ENCODE results near the gene XPO4.

The XPO4 gene

DNA sequence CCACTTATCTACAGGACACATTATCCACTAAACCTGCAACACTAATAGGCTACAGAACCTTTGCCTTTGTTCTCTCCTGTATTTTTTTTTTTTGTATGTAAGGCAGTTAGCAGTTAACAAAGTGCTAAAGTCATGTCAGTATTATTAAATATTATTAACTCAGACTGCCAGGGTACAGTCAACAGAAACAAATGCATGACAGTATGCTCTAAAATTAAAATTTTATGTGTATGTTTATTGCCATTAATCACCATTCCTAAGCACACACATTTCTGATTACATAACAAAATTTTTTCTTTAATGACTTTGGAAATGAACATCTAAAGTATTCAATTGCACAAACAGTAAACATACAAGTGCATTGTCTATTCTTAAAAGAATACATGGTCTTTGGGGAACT is 41.7 kb downstream of the XPO4 start:
- Histone ChIP-seq H3K36me3 (ENCODE audit: control insufficient read depth in 1 of 2, insufficient read depth in 2 of 2, low read depth in 1 of 2, low read length in 2 of 2) (peaks cover 5 to 24% of the 10 kb centered on the region in 2 experiments), H4K91ac (ENCODE audit: low read length) (no peak overlapping the region), H4K8ac (ENCODE audit: low read length) (no peak overlapping the region), H3K9me3 (ENCODE audit: control insufficient read depth, low read length) (no peaks in the 10 kb centered on the region), H3K79me1 (replicated peaks; ENCODE audit: low read length, poor library complexity, severe bottlenecking) (peaks cover 15% of the 10 kb centered on the region), H3K23ac (ENCODE audit: low read length in 2 of 2) (no peak overlapping the region), H3K14ac (ENCODE audit: low read length in 2 of 2) (no peak overlapping the region), H2AK5ac (ENCODE audit: low read length, severe bottlenecking) (no peak overlapping the region), H2AFZ (ENCODE audit: low read depth, low read length) (no peak overlapping the region), H3K4me2 (ENCODE audit: low read length, poor library complexity, severe bottlenecking) (no peak overlapping the region), H3K4ac (ENCODE audit: low read depth in 1 of 2, low read length in 2 of 2) (no peak overlapping the region), H3K18ac (ENCODE audit: low read depth in 1 of 2, low read length in 2 of 2) (no peak overlapping the region), H2BK15ac (ENCODE audit: low read depth, poor library complexity, severe bottlenecking) (no peak overlapping the region), H3K9ac (ENCODE audit: low read length) (no peak overlapping the region), H3K27ac (ENCODE audit: low read length, poor library complexity, severe bottlenecking) (no peak overlapping the region), H3K4me3 (ENCODE audit: insufficient read depth in 1 of 2, low read depth in 1 of 2, low read length in 2 of 2) (no peak overlapping the region), H2BK120ac (ENCODE audit: low read depth, low read length) (no peak overlapping the region), H2BK12ac (ENCODE audit: low read length in 2 of 2) (no peak overlapping the region), H3K4me1 (ENCODE audit: control insufficient read depth, insufficient read depth, low read depth, low read length) (no peaks in the 10 kb centered on the region), H3K27me3 (ENCODE audit: control insufficient read depth in 1 of 2, insufficient read depth in 1 of 2, low read length in 2 of 2) (no peaks in the 10 kb centered on the region), H2BK5ac (ENCODE audit: low read depth, low read length, poor library complexity, severe bottlenecking) (no peak overlapping the region)
- DNase-seq: no peak

DNA sequence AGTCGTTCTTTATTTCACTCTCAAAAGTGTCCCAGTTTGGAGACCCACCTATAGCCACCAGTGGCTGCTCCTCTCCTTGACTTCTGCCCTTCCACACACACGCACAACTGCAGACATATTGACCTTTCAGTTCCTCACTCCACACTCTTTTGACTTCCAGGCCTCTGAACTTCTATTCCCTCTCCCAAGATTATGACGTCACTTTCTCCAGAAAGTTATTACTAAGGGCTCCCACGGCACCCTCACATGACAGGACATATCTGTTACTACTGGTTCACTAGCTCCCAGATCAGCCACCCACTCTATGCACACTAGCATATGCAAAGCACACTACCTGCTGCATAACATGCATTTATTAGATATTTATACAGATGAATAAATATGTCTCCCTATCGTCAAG is 45.9 kb downstream of the XPO4 start:
- Histone ChIP-seq H3K23ac (ENCODE audit: low read length in 2 of 2) (no peak overlapping the region), H3K9ac (ENCODE audit: low read length) (no peak overlapping the region), H2BK5ac (ENCODE audit: low read depth, low read length, poor library complexity, severe bottlenecking) (no peak overlapping the region), H2BK120ac (ENCODE audit: low read depth, low read length) (no peak overlapping the region), H4K8ac (ENCODE audit: low read length) (no peak overlapping the region), H3K4me3 (ENCODE audit: insufficient read depth in 1 of 2, low read depth in 1 of 2, low read length in 2 of 2) (no peak overlapping the region), H2BK15ac (ENCODE audit: low read depth, poor library complexity, severe bottlenecking) (no peak overlapping the region), H4K91ac (ENCODE audit: low read length) (no peak overlapping the region), H2AFZ (ENCODE audit: low read depth, low read length) (no peak overlapping the region), H3K9me3 (ENCODE audit: control insufficient read depth, low read length) (no peaks in the 10 kb centered on the region), H3K79me1 (replicated peaks; ENCODE audit: low read length, poor library complexity, severe bottlenecking) (peaks cover 20% of the 10 kb centered on the region), H2AK5ac (ENCODE audit: low read length, severe bottlenecking) (no peak overlapping the region), H3K27ac (ENCODE audit: low read length, poor library complexity, severe bottlenecking) (no peak overlapping the region), H3K4me2 (ENCODE audit: low read length, poor library complexity, severe bottlenecking) (no peak overlapping the region), H3K4me1 (ENCODE audit: control insufficient read depth, insufficient read depth, low read depth, low read length) (no peaks in the 10 kb centered on the region), H2BK12ac (ENCODE audit: low read length in 2 of 2) (no peak overlapping the region), H3K27me3 (ENCODE audit: control insufficient read depth in 1 of 2, insufficient read depth in 1 of 2, low read length in 2 of 2) (no peaks in the 10 kb centered on the region), H3K36me3 (ENCODE audit: control insufficient read depth in 1 of 2, insufficient read depth in 2 of 2, low read depth in 1 of 2, low read length in 2 of 2) (peaks cover 7 to 29% of the 10 kb centered on the region in 2 experiments), H3K4ac (ENCODE audit: low read depth in 1 of 2, low read length in 2 of 2) (no peak overlapping the region), H3K18ac (ENCODE audit: low read depth in 1 of 2, low read length in 2 of 2) (no peak overlapping the region), H3K14ac (ENCODE audit: low read length in 2 of 2) (no peak overlapping the region)
- 89% methylated on average over 4 of the region's 5 CpGs for WGBS
- no peak for DNase-seq

DNA sequence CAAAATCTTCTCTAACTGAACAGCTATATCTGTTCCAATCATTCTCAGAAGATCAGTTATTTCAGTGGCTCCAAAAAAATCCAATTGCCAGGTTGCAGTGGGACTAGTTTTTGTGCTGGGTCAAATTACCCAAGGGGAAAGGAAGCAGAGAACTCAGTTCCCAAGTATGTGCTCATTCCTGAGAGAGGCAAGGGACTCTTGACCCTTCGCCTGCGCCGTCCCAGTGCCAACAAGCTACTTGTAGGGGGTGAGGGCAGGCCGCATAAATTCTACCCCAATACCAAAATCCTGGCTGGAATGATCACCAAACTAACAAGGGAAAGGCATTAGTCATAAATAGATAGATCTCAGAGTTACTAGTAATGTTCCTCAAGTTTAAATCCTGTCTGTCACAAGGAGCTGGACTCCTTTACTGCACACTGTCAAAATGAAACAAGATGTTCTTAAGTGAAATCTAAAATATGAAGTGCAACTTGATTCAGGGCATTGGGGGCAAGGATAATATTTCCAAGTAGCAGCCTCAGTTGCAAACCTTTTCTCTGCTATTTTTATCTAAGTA is 50.6 kb downstream of the XPO4 start:
- Histone ChIP-seq H3K4me2 (ENCODE audit: low read length, poor library complexity, severe bottlenecking) (no peak overlapping the region), H3K4ac (ENCODE audit: low read depth in 1 of 2, low read length in 2 of 2) (no peak overlapping the region), H2BK5ac (ENCODE audit: low read depth, low read length, poor library complexity, severe bottlenecking) (no peak overlapping the region), H3K4me3 (ENCODE audit: insufficient read depth in 1 of 2, low read depth in 1 of 2, low read length in 2 of 2) (no peak overlapping the region), H3K14ac (ENCODE audit: low read length in 2 of 2) (no peak overlapping the region), H2BK120ac (ENCODE audit: low read depth, low read length) (no peak overlapping the region), H2AK5ac (ENCODE audit: low read length, severe bottlenecking) (no peak overlapping the region), H3K79me1 (replicated peaks; ENCODE audit: low read length, poor library complexity, severe bottlenecking) (peaks cover 19% of the 10 kb centered on the region), H3K18ac (ENCODE audit: low read depth in 1 of 2, low read length in 2 of 2) (no peak overlapping the region), H3K27ac (ENCODE audit: low read length, poor library complexity, severe bottlenecking) (no peak overlapping the region), H3K23ac (ENCODE audit: low read length in 2 of 2) (no peak overlapping the region), H3K4me1 (ENCODE audit: control insufficient read depth, insufficient read depth, low read depth, low read length) (no peaks in the 10 kb centered on the region), H2AFZ (ENCODE audit: low read depth, low read length) (no peak overlapping the region), H3K9me3 (ENCODE audit: control insufficient read depth, low read length) (no peaks in the 10 kb centered on the region), H4K8ac (ENCODE audit: low read length) (no peak overlapping the region), H3K36me3 (ENCODE audit: control insufficient read depth in 1 of 2, insufficient read depth in 2 of 2, low read depth in 1 of 2, low read length in 2 of 2) (peaks cover 5 to 19% of the 10 kb centered on the region in 2 experiments), H3K27me3 (ENCODE audit: control insufficient read depth in 1 of 2, insufficient read depth in 1 of 2, low read length in 2 of 2) (no peaks in the 10 kb centered on the region), H2BK15ac (ENCODE audit: low read depth, poor library complexity, severe bottlenecking) (no peak overlapping the region), H4K91ac (ENCODE audit: low read length) (no peak overlapping the region), H3K9ac (ENCODE audit: low read length) (no peak overlapping the region), H2BK12ac (ENCODE audit: low read length in 2 of 2) (no peak overlapping the region)
- WGBS: 100% methylated on average over 3 of the region's 4 CpGs
- no peak for DNase-seq

DNA sequence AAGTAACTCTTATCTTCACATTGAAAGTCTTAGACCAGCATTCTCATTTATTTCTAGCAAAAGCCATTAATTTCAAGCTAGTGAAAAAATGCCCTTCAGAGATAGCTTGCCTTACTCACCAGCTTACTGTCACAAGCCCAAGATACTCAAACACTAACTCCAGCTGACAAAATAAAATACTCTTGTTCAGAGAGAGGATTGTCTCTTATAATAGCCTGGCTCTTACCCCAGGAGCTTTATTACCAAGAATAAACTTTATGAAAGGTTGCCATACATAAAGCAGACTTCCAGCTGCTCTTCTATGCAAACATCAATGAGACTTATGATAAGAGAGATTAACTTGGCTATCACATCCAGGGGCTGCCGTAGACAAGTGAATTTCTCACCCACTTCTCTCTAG is 53.6 kb downstream of the XPO4 start:
- Histone ChIP-seq H4K8ac (ENCODE audit: low read length) (no peak overlapping the region), H2BK5ac (ENCODE audit: low read depth, low read length, poor library complexity, severe bottlenecking) (no peak overlapping the region), H3K27me3 (ENCODE audit: control insufficient read depth in 1 of 2, insufficient read depth in 1 of 2, low read length in 2 of 2) (no peaks in the 10 kb centered on the region), H2AFZ (ENCODE audit: low read depth, low read length) (no peak overlapping the region), H3K14ac (ENCODE audit: low read length in 2 of 2) (no peak overlapping the region), H3K4me1 (ENCODE audit: control insufficient read depth, insufficient read depth, low read depth, low read length) (no peaks in the 10 kb centered on the region), H2AK5ac (ENCODE audit: low read length, severe bottlenecking) (no peak overlapping the region), H2BK15ac (ENCODE audit: low read depth, poor library complexity, severe bottlenecking) (no peak overlapping the region), H3K4me2 (ENCODE audit: low read length, poor library complexity, severe bottlenecking) (no peak overlapping the region), H3K36me3 (ENCODE audit: control insufficient read depth in 1 of 2, insufficient read depth in 2 of 2, low read depth in 1 of 2, low read length in 2 of 2) (peaks cover 3% of the 10 kb centered on the region in 2 experiments), H3K9ac (ENCODE audit: low read length) (no peak overlapping the region), H3K4me3 (ENCODE audit: insufficient read depth in 1 of 2, low read depth in 1 of 2, low read length in 2 of 2) (no peak overlapping the region), H3K4ac (ENCODE audit: low read depth in 1 of 2, low read length in 2 of 2) (no peak overlapping the region), H4K91ac (ENCODE audit: low read length) (no peak overlapping the region), H3K79me1 (replicated peaks; ENCODE audit: low read length, poor library complexity, severe bottlenecking) (peaks cover 17% of the 10 kb centered on the region), H3K23ac (ENCODE audit: low read length in 2 of 2) (no peak overlapping the region), H2BK12ac (ENCODE audit: low read length in 2 of 2) (no peak overlapping the region), H3K18ac (ENCODE audit: low read depth in 1 of 2, low read length in 2 of 2) (no peak overlapping the region), H3K27ac (ENCODE audit: low read length, poor library complexity, severe bottlenecking) (no peak overlapping the region), H3K9me3 (ENCODE audit: control insufficient read depth, low read length) (no peaks in the 10 kb centered on the region), H2BK120ac (ENCODE audit: low read depth, low read length) (no peak overlapping the region)
- WGBS: 80% methylated on average over 1 of the region's 1 CpG
- peak; percentile 15 for DNase-seq
